Osteoblast (primary cell): ENCODE measurements around the gene NTRK3. TPM values are rescaled to one million over a fixed set of nuclear protein-coding genes. Genes with fewer than 3 reads are reported as not detected.

Experiments
- DNase-seq: peaks from one replicate; pipeline ENCODE4 v3.0.0; 2011; ENCODE audit warnings: low spot score, mixed read lengths; ENCODE audit not compliant: insufficient read length; ENCODE audit errors: missing footprints
- H2AFZ ChIP-seq: 2 replicates; pipeline ENCODE4 v1.6.0; 2011; ENCODE audit warnings: mild to moderate bottlenecking, low read length
- H3K27ac ChIP-seq: 2 replicates; pipeline ENCODE4 v1.5.1; 2011; ENCODE audit warnings: mild to moderate bottlenecking, low read depth, low read length, moderate library complexity
- H3K27me3 ChIP-seq: 2 replicates; pipeline ENCODE4 v1.6.0; 2012; ENCODE audit warnings: mild to moderate bottlenecking, control low read depth, inconsistent platforms, low read length, moderate library complexity; ENCODE audit not compliant: insufficient read depth
- H3K36me3 ChIP-seq: 2 replicates; pipeline ENCODE4 v1.5.1; 2011; ENCODE audit warnings: mild to moderate bottlenecking, low read length, control low read depth, moderate library complexity; ENCODE audit not compliant: insufficient read depth
- H3K4me1 ChIP-seq: 2 replicates; pipeline ENCODE4 v1.5.1; 2011; ENCODE audit warnings: mild to moderate bottlenecking, low read length, control low read depth, moderate library complexity; ENCODE audit not compliant: insufficient read depth
- H3K4me2 ChIP-seq: 2 replicates; pipeline ENCODE4 v1.6.0; 2011; ENCODE audit warnings: mild to moderate bottlenecking, low read length; ENCODE audit not compliant: insufficient read depth
- H3K4me3 ChIP-seq: fragments of 200-600 bp; sonication (generic); 3 replicates; pipeline ENCODE4 v1.5.1; 2012; ENCODE audit warnings: mild to moderate bottlenecking, low read length, inconsistent platforms; ENCODE audit not compliant: insufficient read depth
- H3K79me2 ChIP-seq: 2 replicates; pipeline ENCODE4 v1.6.0; 2012; ENCODE audit warnings: mild to moderate bottlenecking, low read length, control low read depth, inconsistent platforms; ENCODE audit not compliant: insufficient read depth
- H3K9me3 ChIP-seq: 2 replicates; pipeline ENCODE4 v1.5.1; 2011; ENCODE audit warnings: low read depth, low read length, control low read depth
- H4K20me1 ChIP-seq: 2 replicates; pipeline ENCODE4 v1.6.0; 2012; ENCODE audit warnings: mild to moderate bottlenecking, low read length, control low read depth; ENCODE audit not compliant: insufficient read depth
- total RNA-seq: library from RNA; depleted of rRNA; stranded (reverse); fragments of >200 nt; gene quantifications from 2 replicates; pipeline ENCODE4 v1.2.3, GENCODE V29; 2012
- TF ChIP-seq, protein P1 (sequence below): IDR thresholded peaks from 2 replicates; pipeline ENCODE4 v1.5.1; 2011; ENCODE audit warnings: mild to moderate bottlenecking, low read depth, low read length, moderate library complexity; ENCODE audit errors: extremely low read depth

Gene NTRK3
- total RNA-seq, 1 donor: 0.72 TPM

- Histone ChIP-seq H3K79me2 (no peaks in the 10 kb centered on the region), H3K27ac (no peak overlapping the region), H4K20me1 (no peaks in the 10 kb centered on the region), H3K4me2 (no peak overlapping the region), H3K9me3 (no peaks in the 10 kb centered on the region), H3K4me3 (no peak overlapping the region), H3K27me3 (no peaks in the 10 kb centered on the region), H2AFZ (no peak overlapping the region), H3K36me3 (no peaks in the 10 kb centered on the region), H3K4me1 (no peaks in the 10 kb centered on the region)
- no peak for DNase-seq
- TF ChIP-seq, protein P1, sequence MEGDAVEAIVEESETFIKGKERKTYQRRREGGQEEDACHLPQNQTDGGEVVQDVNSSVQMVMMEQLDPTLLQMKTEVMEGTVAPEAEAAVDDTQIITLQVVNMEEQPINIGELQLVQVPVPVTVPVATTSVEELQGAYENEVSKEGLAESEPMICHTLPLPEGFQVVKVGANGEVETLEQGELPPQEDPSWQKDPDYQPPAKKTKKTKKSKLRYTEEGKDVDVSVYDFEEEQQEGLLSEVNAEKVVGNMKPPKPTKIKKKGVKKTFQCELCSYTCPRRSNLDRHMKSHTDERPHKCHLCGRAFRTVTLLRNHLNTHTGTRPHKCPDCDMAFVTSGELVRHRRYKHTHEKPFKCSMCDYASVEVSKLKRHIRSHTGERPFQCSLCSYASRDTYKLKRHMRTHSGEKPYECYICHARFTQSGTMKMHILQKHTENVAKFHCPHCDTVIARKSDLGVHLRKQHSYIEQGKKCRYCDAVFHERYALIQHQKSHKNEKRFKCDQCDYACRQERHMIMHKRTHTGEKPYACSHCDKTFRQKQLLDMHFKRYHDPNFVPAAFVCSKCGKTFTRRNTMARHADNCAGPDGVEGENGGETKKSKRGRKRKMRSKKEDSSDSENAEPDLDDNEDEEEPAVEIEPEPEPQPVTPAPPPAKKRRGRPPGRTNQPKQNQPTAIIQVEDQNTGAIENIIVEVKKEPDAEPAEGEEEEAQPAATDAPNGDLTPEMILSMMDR: no peak
Observed at GRCh38 chr15:88140398-88140797, 116.1 kb downstream of the NTRK3 start.

DNA sequence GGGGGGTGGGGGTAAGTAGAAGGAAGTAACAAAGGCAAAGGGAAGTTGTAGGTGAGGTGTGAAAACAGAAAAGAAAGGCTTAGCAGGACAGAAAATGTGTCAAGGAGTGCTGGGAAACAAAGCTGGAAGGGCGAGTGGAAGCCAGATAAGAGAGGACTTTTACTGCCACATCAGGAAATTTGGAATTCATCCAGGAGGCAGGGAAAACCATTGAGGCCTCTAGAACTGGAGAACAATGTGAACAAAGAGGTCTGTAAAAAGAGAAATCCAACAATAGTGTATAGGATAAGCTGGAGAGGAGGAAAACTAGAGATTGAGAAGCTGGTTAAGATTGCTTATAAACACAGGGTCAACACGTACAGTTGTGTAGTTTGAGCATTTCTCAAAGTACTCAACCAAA is 116.6 kb downstream of the NTRK3 start:
- Histone ChIP-seq H3K36me3 (no peaks in the 10 kb centered on the region), H4K20me1 (no peaks in the 10 kb centered on the region), H3K27ac (no peak overlapping the region), H3K27me3 (no peaks in the 10 kb centered on the region), H3K4me2 (no peak overlapping the region), H3K4me1 (no peaks in the 10 kb centered on the region), H3K4me3 (no peak overlapping the region), H3K9me3 (no peaks in the 10 kb centered on the region), H2AFZ (no peak overlapping the region), H3K79me2 (no peaks in the 10 kb centered on the region)
- TF ChIP-seq, protein P1: no peak
- DNase-seq: no peak

- Histone ChIP-seq H3K79me2 (no peaks in the 10 kb centered on the region), H3K27ac (no peak overlapping the region), H3K36me3 (no peaks in the 10 kb centered on the region), H3K9me3 (no peaks in the 10 kb centered on the region), H3K27me3 (no peaks in the 10 kb centered on the region), H3K4me2 (no peak overlapping the region), H4K20me1 (no peaks in the 10 kb centered on the region), H3K4me1 (no peaks in the 10 kb centered on the region), H2AFZ (no peak overlapping the region), H3K4me3 (no peak overlapping the region)
- TF ChIP-seq, protein P1: no peak
- DNase-seq: no peak
Observed at GRCh38 chr15:88133795-88134194, 122.7 kb downstream of the NTRK3 start.

DNA sequence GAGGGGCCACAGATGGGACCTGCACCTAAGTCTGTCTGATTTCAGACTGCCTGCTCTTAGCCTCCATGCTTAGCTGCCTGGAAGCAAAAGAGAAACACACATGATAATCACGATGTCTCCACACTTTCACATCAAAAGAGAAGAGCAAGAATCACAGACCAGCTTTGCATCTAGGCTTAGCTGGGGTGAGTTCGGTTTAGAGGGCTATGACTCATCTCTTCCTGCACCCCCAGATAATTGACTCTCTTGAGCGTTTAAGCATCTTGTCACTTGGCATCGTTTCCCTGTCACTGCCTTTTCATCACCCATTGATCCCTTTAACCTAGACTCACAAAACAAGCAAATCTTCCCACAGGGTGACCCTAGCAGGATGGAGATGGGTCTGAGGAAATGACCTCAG is 124.0 kb downstream of the NTRK3 start:
- no peaks in the 10 kb centered on the region for H3K36me3 ChIP-seq

More for the DNA sequence above, 124.0 kb downstream of the NTRK3 start:
- Histone ChIP-seq H3K4me3 (no peak overlapping the region), H3K79me2 (no peaks in the 10 kb centered on the region), H3K9me3 (no peaks in the 10 kb centered on the region), H2AFZ (no peak overlapping the region), H3K4me1 (no peaks in the 10 kb centered on the region), H4K20me1 (no peaks in the 10 kb centered on the region), H3K27ac (no peak overlapping the region), H3K4me2 (no peak overlapping the region), H3K27me3 (no peaks in the 10 kb centered on the region)
- TF ChIP-seq, protein P1: no peak
- DNase-seq: no peak
